Measurements from ENCODE around the gene TPM1. TPM values are rescaled to one million over a fixed set of nuclear protein-coding genes. Genes with fewer than 3 reads are reported as not detected.

Gene TPM1
- total RNA-seq, result 40.4 and 68.4 TPM in 2 replicates

DNA sequence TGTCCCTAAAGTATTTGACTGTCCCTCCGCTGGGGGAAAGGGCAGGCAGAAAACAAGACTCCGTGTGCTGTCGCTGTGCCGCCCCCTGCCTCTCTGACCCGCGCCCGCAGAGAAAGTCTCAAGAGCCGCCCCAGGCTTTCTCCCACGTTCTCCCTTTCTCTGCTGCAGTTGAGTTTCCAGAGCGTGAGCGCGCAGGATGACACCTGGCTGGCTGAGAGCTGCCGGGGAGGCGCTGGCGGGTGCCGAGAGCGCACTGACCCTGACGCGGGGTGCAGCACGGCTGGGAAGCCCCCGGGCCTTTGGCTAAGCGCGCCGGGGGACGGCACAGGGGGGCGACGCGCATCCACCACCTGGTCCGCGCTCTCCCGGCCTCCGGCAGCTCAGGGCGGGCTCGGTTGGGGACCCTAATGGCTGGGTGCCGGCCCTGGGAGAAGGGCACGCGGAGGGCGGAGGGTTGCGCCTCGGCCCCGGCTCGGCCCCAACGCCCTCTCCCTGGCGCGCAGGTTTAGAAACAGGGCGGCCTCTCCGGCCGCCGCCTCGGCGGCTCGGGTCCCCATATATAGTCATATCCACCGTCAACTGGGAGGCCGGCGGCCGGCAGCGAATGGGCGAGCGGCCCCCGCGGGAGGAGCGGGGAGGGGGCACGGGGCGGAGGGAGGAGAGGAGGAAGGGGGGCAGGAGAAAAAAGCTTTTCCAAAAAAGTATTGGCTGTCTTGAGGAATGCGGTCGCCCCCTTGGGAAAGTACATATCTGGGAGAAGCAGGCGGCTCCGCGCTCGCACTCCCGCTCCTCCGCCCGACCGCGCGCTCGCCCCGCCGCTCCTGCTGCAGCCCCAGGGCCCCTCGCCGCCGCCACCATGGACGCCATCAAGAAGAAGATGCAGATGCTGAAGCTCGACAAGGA is at the start of gene TPM1:
TPM1 (plus strand) TSS at position 774 of the 903 bp plus-strand sequence; CDS start at position 857, 83 bp downstream.

Other genes starting within 250 kb of the TPM1 start
- gene LACTB, start 79.1 kb downstream of the TPM1 start, total RNA-seq, result 13.6 and 14.5 TPM in 2 replicates
- 104 and 206 TPM in 2 replicates for gene RPS27L, start 114.7 kb downstream of the TPM1 start, total RNA-seq
- gene RAB8B, start 146.9 kb downstream of the TPM1 start, total RNA-seq, result 58.1 and 67.2 TPM in 2 replicates
- 17.0 and 20.9 TPM in 2 replicates for gene APH1B, start 234.9 kb downstream of the TPM1 start, total RNA-seq